Cortex of kidney (tissue), 1 donor: Measurements from ENCODE around the gene PIM3.

ENCODE experiments used
- DNase-seq: peaks from one replicate; lab custom pipeline; 2025; lab: John Stamatoyannopoulos, UW

Gene PIM3

DNA sequence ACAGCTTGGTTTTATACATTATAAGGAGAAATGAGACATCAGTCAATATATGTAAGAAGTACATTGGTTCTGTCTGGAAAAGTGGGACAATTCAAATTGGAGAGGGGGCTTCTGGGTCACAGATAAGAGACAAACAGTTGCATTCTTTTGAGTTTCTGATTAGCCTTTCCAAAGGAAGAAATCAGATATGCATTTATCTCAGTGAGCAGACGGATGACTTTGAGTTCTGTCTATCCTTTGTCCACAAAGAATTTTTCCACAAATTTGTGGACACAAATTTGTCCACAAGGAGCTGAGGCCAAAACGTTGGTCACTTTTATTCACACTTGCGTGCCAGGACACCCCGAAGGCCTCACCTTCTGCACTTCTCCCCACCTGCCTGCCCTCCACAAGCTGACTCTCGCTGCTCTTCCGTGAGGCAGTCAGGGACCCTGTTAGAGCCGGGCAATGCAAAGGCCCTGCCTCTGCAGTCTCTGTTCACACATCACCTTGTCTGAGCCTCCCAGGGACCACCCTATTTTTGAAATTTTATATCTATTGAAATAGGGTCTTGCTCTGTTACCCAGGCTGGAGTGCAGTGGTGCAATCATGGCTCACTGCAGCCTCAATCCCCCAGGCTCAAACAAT is 31.4 kb downstream of the PIM3 start:
- DNase-seq = no peak

DNA sequence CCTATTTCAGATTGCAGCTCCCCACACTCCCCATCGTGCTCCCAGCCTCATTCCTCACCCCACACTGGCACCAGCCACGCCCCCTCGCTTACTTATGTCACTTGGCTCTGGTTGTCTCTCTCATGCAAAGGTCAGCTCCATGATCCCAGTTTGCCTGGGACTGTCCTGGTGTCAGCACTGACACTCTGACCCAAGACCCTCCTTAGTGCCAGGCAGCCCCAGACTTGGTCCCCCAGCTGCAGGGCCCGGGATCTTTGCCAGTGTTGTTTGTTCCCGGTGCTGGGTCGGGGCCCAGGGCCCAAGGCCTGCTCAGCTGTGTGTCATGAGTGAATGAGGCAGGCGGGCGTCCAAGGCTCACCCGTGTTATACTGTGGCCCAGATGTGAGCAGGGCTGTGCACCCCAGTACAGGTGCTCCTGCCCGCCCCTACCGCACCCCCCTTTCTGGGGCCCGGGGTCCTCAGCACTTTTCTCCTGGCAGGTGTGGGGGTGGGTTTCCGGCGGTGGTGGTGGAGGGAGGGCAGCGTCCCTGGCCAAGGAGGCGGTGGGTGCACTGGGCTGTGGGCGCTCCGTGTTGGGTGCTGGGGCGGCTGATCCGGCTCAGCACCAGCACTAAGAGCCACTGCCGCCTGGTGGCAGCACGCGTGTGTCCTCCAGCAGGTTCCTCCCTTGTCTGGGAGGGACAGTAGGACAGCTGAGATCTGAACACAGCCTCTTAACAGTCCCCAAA is 32.5 kb downstream of the PIM3 start:
- no peak for DNase-seq

DNA sequence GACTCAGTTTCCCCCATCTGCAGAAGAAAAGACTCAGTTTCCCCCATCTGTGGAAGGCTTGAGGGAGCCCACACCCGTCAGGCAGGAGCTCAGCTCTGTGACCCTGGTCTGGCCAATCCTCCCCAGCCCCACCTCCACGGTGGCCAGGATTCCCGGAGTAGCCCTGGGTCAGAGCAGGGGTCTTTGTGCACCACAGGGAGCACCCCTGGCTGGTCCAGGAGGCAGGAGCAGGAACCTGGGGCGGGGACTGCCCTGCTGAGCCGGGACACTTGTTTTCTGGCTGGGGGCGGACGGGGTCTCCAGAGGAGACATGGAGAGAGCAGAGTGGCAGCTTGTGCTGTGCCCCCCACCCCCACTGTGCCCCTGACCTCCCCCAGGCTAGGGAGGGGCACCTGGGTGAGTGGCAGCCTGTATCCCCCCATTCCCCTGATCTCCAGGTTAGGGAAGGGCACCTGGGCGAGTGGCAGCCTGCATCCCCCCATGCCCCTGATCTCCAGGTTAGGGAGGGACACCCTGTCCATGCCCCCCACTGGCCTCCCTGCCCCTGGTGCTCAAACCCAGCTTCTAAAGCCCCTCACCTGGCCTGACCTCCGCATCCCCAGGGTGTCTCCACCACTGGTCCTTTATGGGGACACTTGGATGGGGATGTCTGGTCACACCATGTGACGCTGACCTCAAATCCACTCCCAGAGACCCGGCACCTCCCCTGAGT is 33.2 kb downstream of the PIM3 start:
- DNase-seq = no peak

DNA sequence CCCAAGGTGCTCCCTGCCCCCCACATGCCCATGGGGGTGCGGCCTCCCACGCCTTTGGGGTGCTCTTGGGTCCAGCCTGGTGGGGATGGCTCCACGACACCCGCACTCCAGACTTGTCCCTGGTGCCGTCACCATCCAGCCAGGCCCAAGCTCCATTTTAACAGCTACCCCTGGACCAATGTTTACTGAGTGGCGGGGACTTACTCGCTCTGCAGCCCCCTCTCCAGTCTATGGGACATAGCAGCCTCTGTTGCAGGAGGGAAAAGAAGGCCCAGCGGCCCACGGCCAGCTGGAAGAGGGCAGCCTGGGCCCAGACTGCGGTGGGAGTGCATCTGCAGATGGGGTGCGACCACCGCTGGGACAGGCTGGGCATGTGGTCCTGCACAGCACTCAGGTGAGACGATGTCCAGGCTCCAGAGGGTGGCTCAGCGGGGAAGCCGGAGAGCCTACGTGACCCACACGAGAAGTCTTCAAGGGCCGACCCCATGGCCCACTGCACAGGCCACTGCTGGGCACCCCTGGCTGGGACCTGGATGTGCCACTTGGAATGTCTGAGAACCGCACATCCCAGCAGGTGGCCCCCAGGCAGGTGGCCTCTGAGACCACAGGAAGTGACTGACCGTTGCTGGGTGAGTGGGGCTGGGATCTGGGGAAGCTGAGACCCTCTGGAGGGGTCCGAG is 33.9 kb downstream of the PIM3 start:
- no peak for DNase-seq

DNA sequence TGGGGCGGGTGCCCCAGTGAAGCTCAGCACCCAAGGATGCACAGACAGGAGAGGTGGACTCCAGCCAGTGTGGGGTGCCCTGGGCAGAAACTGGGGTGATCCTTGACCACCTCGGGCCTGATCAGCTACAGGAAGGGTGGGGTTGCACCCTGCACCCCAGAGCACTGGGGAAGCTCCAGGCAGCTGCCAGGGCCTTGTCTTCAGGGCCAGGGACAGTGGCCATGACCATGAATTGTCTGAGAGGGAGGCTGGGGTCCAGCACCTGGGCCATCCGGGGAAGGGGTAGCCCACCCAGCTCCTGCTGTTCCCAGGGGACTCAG is 34.4 kb downstream of the PIM3 start:
- DNase-seq = no peak

DNA sequence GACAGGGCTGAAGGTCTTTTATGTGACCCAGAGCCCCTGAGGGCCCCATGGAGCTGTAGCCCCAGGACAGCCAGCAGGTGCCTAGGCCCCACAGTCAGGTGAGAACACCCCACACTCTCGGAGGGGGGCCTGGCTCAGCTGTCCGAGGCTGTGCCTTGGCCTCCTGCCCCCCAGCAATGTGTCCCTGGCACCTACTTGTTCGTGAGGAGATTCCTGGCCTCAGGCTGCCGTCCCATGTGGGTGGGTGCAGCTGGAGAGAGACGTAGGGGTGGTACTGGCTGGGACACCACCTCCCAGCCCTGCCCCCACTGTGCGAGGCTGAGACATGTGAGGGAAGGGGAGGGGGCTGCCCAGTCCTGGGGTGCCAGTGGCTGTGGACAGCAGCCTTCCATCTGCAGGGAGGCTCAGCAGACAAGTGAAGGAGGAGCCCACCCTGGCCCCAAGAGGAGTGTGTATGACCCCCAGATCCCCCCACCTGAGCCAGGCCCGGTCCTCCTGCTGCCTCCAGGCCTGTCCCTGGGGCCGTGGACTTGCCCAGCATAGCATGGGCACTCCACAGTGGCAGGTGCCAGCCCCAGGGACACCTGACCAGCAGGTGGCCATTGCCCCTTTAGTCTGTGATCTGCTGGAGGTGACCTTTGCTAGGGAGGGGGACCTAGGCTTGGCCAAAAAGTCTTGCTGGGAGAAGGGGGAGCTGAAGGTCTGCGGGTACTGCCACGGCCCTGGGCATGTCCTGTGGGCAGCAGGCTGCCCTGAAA is 35.0 kb downstream of the PIM3 start:
- no peak for DNase-seq

DNA sequence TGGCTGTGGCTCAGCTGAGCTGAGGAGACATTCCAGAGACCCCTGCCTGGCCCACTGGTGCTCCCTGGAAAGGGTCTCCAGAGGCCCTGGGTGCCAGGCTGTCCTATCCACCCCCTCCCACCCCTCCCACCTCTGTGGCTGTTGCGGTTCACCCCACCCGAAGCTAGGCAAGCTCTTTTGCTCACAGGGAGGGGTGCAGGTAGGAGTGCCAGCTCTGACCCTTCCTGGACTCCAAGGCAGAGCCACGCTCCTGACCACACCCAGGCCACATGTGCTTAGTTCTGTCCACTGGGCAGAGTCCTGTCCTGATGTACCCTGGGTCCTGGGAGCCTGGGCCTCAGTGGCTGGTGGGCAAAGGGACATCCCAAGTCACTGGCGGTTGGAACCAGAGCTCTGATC is 35.5 kb downstream of the PIM3 start:
- DNase-seq = no peak

DNA sequence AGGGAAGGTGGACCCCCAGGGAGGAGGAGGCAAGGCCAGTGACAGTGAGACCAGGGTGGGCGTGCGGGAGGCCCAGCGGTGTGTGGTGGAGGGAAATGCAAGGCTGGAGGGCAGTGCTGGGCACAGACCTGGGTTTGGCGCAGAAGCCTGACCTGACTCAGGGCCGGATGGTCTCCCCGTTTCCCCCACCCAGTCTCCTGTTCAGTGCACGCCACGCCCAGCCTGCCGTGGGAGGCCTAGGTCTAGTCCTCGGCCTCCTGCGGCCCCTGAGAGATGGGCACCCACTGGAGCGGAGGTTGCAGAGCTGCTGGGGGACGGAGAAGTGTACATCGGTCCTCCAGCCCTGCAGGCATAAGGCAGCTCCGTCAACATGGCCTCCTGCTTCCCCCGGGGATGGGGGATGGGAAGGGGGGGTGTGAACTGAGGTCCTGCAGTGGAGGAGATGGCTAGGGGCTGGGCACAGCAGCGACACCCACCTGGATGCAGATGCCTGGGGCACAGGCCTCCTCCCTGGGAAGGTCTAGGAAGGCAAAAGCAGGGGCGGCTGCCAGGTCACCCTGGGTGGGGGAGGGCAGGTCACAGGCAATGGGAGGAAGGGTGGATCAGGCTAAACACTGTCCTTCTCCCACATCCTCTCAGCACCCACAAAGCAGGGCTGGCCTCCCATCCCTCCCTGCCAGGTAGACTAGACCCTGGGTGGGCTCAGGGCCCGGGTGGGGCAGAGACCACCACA is 36.1 kb downstream of the PIM3 start:
- DNase-seq = no peak

DNA sequence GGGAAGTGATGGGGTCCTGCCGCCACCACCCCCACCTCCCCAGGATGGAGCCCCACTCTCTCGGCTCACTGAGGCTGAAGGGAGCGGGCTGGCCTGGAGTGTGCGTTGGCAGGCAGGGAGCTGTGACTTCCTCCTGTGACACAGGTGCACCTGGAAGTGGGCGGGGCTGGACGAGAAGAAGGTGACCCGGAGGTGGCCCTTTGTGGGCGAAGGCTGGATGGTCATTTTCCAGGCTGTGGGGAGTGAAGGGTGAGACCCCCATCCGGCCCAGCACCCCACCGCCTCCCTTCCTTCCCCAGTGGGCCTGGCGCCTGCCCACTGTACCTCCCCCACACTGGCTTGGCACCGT is 36.7 kb downstream of the PIM3 start:
- DNase-seq = no peak

DNA sequence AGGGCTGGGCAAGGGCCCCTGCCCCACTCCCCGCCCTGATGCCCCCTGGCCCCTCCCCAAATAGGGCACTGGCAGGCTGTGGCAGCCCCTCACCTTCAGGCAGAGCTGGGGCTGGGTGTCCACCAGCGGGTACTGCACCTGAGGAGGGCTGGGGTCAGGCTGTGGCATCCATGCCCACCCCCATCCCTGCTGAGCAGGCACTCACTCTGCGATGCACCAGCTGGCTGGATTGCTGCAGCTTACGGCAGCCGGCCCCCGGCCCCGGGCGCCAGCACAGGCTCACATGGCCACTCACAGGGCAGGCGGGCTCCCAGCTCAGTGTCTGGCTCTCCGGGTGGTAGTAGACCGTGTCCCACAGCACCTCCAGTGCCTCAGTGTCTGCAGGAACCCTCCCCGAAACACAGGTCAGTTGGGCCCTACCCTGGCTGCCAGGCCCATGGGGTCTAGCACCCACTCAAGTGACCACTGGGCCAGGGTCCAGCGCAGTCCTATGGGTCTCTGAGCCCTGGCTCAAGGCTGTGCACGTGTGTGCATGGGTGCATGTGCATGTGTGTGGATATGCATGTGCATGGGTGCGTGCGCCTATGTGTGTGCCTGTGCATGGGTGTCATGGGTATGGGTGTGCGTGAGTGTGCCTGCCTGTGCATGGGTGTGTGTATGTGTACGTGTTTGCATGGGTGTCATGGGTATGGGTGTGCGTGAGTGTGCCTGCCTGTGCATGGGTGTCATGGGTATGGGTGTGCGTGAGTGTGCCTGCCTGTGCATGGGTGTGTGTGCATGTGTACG is 37.6 kb downstream of the PIM3 start:
- no peak for DNase-seq

DNA sequence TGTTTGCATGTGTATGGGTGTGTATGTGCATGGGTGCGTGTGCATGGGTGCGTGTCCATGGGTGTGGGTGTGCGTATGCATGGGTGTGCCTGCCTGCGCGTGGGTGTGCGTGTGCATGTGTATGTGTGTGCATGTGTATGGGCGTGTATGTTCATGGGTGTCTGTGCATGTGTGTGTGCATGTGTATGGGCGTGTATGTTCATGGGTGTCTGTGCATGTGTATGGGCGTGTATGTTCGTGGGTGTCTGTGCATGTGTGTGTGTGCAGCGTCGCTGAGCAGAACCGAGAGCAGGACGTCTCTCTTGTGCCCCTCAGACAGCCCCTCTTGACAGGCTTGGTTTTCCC is 38.1 kb downstream of the PIM3 start:
- DNase-seq = no peak

DNA sequence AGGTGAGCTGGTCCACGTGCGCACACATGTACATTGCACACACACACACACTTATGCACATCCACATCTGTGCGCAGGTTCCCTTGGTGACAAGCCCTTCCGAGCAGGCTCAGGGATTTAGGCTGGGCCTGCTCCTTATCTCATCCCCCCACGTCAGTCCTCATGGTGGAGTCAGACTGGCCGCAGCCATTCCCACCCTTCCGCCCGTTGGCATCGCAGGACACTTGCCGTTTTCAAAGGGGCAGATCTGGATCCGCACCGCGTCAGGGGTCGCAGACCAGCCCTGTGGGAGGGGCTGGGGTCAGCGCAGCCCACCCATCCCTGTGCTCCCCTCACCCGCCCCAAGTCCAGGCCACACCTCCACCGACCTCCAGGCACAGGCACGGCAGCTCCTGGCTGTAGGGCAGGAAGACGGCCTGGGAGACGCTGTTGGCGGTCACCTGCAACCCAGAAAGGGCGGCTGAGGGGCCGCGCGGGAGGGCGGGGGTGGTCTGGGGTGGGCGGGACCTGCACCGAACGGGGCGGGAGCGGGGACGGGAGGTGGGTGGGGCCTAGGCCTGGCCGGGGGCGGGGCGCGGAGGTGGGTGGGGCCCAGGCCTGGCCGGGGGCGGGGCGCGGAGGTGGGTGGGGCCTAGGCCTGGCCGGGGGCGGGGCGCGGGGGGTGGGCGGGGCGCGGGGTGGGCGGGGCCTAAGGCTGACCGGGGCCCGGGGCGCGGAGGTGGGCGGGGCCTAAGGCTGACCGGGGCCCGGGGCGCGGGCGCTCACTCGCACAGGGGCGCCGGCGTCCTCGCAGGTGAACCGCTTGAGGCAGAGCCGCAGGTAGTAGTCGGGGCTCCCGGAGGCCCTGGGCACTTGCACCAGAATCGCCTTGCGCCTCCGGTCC is 38.7 kb downstream of the PIM3 start:
- no peak for DNase-seq

DNA sequence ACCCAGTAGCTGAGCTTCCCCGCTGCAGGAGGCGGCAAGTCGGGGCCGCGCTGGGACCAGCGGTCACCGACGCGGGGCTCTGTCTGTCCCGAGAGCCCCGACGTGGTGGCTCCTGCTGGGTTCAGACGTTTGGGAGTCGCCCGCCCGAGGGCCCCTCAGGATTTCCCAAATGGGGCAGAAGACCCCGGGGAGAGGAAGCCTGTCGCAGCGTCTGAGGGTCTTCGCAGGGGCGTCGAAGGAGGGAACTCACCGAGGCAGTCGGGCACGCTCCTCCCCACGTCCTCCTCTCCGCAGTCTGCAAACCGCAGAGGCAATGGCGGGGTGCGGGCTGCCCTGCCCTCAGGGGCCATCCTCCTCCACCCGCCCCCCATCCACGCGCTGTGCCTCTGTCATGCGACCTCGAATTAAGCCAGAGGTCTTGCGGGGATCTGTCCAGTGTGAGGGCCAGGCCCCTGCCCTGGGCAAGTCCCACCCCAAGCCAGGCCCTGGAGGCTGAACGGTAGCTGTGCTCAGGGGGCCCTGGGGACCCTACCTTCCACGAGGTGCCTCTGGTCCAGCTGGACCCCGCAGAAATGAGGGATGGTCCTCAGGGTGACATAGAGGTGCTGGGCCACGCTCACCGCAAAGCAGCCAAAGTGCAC is 39.5 kb downstream of the PIM3 start:
- DNase-seq = no peak

DNA sequence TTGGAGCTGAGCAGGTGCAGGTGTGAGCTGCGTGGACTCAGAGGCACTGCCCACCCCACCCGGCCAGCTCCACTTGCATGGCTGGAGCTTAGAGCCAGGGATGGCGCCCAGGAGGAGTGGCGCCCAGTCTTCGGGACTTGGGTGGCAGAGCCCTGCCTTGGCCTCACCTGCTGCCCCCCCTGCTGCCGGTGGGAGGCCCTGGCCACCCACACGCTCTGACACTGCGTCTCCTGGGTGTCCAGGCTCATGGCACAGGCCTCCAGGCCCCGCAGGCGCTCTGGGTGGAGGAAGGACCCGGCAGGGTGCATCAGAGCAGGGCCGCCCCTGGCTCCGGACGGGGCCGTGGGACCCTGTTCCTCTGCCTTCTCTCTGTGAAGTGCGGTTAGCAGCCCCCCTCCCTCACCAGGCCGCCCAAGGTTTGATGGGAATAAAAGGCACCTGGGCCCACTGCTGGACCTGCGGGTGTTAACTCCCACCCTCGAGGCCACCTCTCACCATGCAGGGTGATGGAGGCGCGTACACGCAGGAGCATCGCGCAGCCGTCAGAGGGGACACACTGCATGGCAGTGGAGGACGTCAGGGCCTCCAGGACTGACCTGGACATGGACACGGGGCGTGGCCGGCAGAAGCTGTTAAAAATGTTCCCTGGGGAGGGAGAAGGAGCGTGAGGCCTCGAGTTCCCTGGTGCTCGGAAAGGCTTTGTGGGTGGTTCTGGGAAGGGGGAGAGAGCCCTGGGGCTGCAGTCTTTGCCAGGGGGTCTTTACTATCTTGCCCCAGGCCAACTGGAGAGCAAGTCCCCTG is 40.2 kb downstream of the PIM3 start:
- DNase-seq = no peak

DNA sequence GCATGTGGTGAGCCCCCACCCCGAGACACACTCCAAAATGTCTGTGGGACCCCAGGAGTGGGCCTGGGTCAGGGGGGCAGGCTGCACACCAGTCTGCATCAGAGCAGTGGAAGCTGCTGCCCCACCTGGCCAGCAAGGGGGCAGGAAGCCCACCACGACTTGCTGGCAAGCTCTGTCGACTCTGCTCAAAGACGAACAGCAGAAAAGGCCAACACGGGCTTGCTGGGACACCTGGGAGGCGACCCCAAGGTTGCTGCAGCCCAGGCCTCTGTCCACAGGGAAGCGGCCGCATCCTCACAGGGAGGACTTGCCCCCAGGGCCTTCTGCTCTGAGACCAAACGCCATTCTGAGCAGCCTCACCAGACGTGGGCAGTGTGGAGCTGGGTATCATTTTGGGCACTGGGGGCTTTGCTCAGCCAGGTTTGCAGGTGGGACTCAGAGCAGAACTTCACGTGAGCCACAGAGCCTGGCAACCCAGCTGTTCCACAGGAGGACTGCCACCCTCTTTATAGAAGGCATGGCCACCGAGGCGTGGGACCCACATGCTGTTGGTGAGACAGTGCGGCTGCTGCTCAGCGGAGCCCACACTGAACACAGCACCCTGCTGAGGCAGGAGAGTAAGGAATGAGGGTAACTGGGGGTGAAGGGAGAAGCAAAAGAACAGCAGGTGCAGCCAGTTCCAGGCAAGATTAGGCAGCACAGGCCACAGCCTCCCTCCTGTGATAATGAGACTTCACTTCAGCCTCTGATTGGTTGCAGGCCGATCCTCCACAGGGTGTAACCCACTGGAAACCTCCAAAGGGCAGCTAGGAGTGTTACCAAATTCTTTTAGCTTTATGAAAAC is 41.0 kb downstream of the PIM3 start:
- no peak for DNase-seq

DNA sequence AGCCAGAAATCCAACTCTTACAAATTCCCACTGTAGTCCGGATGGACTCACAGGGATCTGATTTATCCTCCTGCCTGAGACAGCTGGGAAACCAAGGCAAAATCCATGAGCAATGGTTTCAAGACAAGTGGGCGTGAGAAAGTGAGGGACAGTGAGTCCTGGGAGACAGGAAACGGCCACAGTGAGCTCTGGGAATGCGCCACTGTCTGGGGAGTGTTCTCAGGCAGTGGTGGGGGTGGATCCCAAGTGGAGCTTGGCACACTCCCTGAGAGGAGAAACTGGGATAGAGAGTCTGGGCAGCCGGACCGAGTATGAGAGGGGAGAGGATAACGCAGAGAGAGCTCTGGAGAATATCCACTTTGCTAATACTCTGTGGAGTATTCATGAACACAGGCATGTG is 42.2 kb downstream of the PIM3 start:
- no peak for DNase-seq

DNA sequence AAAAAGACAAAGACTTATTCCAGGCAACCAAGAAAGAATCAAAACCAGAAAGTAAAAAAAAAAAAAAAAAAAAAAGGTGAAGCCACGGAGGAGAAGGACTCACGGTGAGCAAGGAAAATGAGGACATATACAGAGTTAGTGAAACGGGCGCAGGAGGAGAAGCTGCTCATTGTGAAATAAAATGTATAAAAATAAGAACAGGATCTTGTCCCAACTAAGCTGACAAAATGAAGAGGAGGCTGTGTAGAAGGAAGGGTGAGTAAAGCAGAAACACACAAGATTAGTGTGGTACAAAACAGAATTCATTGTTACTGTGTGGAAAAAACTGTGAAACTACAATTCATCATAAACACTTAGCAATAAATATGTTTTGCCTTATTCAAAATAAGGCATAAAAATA is 44.3 kb downstream of the PIM3 start:
- no peak for DNase-seq

DNA sequence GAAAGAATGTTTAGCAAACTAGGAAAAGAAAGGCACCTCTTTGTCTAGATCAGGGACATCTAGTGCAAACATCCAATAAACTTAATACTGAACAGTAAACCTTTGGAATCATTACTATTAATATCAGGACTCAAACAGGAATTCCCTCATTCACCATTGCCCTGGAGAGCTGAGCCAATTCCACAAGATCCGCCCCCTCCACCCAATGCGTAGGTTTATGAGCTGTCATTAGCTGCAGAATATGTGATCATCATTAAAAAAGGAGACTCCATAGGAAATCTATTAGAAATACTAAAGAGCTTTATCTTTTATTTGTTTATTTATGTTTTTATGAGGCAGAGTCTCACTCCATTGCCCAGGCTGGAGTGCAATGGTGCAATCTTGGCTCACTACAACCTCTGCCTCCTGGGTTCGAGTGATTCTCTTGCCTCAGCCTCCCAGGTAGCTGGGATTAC is 46.5 kb downstream of the PIM3 start:
- no peak for DNase-seq
